ENCODE measurements around the gene TNFAIP8L2. TPM values are rescaled to one million over a fixed set of nuclear protein-coding genes. Genes with fewer than 3 reads are reported as not detected.

The TNFAIP8L2 gene
- total and polyA plus RNA-seq, 2 of the 8 experiments (the other 6 are each of a cell fraction or from before 2014, with no cell fraction given): not detected

DNA sequence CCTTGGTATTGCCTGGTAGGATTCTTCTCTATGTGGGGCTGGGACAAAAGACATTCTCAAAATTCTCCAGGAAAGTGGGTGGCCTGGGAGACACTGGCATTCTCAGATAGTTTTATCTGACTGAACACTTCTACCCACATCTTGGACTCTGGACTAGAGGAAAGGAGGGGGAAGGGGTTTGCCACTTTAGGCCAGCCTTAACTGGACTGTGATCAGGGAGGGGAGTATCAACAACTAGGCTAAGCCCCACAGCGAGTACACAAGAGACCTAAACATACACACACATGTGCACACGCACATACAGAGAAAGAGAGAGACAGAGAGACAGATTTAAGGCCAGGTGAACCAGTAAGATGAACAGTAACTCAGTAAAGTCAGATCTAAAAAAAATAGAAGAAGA is 8.8 kb upstream of the TNFAIP8L2 start:
- Histone ChIP-seq H2BK15ac (ENCODE audit: low read length) (no peak overlapping the region), H3K27me3 (replicated peaks in 1 of 4; ENCODE audit: control insufficient read depth in 3 of 4, extremely low read depth in 1 of 4, insufficient read depth in 3 of 4, low read length in 3 of 4) (peaks cover 0 to 17% (median 8%) of the 10 kb centered on the region in 4 experiments; a peak in 5 of 7 replicates), H3K56ac (replicated peaks; ENCODE audit: insufficient read length, low read depth, low read length) (no peak overlapping the region), H3K14ac (ENCODE audit: insufficient read length) (no peak overlapping the region), H3K23ac (ENCODE audit: insufficient read length) (no peak overlapping the region), H2AFZ (ENCODE audit: low read length) (no peak overlapping the region), H4K91ac (replicated peaks; ENCODE audit: insufficient read length, low read length) (no peak overlapping the region), H3K4me2 (ENCODE audit: insufficient read depth in 1 of 2, low read depth in 2 of 2, low read length in 2 of 2) (peak overlapping the region in 1 of 2 experiments; percentile 98; a peak in 1 of 4 replicates), H3K4me1 (replicated peaks in 1 of 4; ENCODE audit: control insufficient read depth in 3 of 4, insufficient read depth in 4 of 4, low read length in 3 of 4) (peaks cover 15 to 29% (median 20%) of the 10 kb centered on the region in 4 experiments), H3K36me3 (ENCODE audit: control insufficient read depth in 2 of 4, insufficient read depth in 4 of 4, low read length in 3 of 4) (no peaks in the 10 kb centered on the region), H2BK5ac (ENCODE audit: low read depth, low read length) (no peak overlapping the region), H3K27ac (ENCODE audit: low read depth, low read length) (no peak overlapping the region), H3K9me3 (ENCODE audit: insufficient read depth in 2 of 2, low read depth in 1 of 2, low read length in 1 of 2) (no peaks in the 10 kb centered on the region), H2BK20ac (ENCODE audit: low read length) (no peak overlapping the region), H3K23me2 (ENCODE audit: low read depth, low read length) (peaks cover 16% of the 10 kb centered on the region), H3K79me1 (ENCODE audit: low read depth, low read length) (peaks cover 5% of the 10 kb centered on the region; the same call in 1 of the 2 replicates), H3K79me2 (ENCODE audit: control insufficient read depth in 1 of 2, insufficient read depth in 2 of 2, low read length in 2 of 2) (no peaks in the 10 kb centered on the region), H2BK120ac (replicated peaks; ENCODE audit: low read depth, low read length) (no peak overlapping the region), H3K9ac (replicated peaks in 1 of 4; ENCODE audit: extremely low read depth in 1 of 4, low read depth in 3 of 4, low read length in 3 of 4) (no peak overlapping the region), H2AK5ac (ENCODE audit: low read depth, low read length) (no peak overlapping the region), H4K5ac (ENCODE audit: insufficient read length, low read depth, low read length) (no peak overlapping the region), H3K4ac (replicated peaks; ENCODE audit: insufficient read length, low read depth, low read length) (no peak overlapping the region), H3K4me3 (ENCODE audit: extremely low read depth in 1 of 4, insufficient read depth in 2 of 4, low read depth in 3 of 4, low read length in 4 of 4) (peak overlapping the region in 1 of 4 experiments; percentile 85; a peak in 1 of 8 replicates), H4K20me1 (replicated peaks in 1 of 2; ENCODE audit: control insufficient read depth in 1 of 2, insufficient read depth in 2 of 2, low read length in 2 of 2) (no peaks in the 10 kb centered on the region), H2BK12ac (ENCODE audit: low read depth, low read length) (no peak overlapping the region), H4K8ac (ENCODE audit: extremely low read depth, insufficient read depth, low read length) (no peak overlapping the region), H3K18ac (ENCODE audit: extremely low read depth, low read length) (no peak overlapping the region)
- ChIA-PET POLR2A (ENCODE audit: partially characterized antibody) (interaction anchor here (1.4 to 10.7 kb wide), 2 partner anchors 16 to 17 kb away, joined by 3 to 124 read pairs; no protein-coding TSS in a partner anchor), CTCF (ENCODE audit: partially characterized antibody) (interaction anchor here (1.4 to 1.8 kb wide), 3 partner anchors 8 to 120 kb away, joined by 4 to 9 read pairs (median 5); no protein-coding TSS in a partner anchor)
- DNase-seq (ENCODE audit: low read depth in 1 of 2, low spot score in 2 of 2): no peak
- FAIRE-seq: no peak
- 76% methylated on average over 2 of the region's 2 CpGs; no CpG with 5 or more reads in 1 of the 2 experiments for WGBS, 2 experiments (ENCODE audit: extremely low coverage in 1 of 2, insufficient coverage in 1 of 2, insufficient read length in 1 of 2, insufficient replicate concordance in 2 of 2, low coverage in 1 of 2, low lambda C conversion rate in 2 of 2, missing lambda C conversion rate in 1 of 2)
- no peak for TF ChIP-seq SUZ12 (IDR thresholded peaks at IDR 0.05; ENCODE audit: low read length)
- no peak for TF ChIP-seq HDAC6 (IDR thresholded peaks at IDR 0.05; ENCODE audit: low read depth, low read length)
- TF ChIP-seq TCF12 (IDR thresholded peaks at IDR 0.05; ENCODE audit: low read depth, low read length): no peak
- no peak for TF ChIP-seq RXRA (IDR thresholded peaks at IDR 0.05; ENCODE audit: insufficient read depth, low read depth, low read length)
- TF ChIP-seq, protein P1, sequence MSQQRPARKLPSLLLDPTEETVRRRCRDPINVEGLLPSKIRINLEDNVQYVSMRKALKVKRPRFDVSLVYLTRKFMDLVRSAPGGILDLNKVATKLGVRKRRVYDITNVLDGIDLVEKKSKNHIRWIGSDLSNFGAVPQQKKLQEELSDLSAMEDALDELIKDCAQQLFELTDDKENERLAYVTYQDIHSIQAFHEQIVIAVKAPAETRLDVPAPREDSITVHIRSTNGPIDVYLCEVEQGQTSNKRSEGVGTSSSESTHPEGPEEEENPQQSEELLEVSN (IDR thresholded peaks at IDR 0.05): no peak
- no peak for TF ChIP-seq SAP30 (IDR thresholded peaks at IDR 0.05; ENCODE audit: insufficient read depth, insufficient replicate concordance, low read length)
- no peak for TF ChIP-seq CHD2 (IDR thresholded peaks at IDR 0.05; ENCODE audit: low read length)
- no peak for TF ChIP-seq RFX5 (IDR thresholded peaks at IDR 0.05; ENCODE audit: borderline replicate concordance, low read depth, low read length)
- no peak for TF ChIP-seq TEAD4 (IDR thresholded peaks at IDR 0.05; ENCODE audit: low read depth, low read length)
- TF ChIP-seq SIRT6 (IDR thresholded peaks at IDR 0.05; ENCODE audit: low read length): no peak
- TF ChIP-seq SP2 (IDR thresholded peaks at IDR 0.05; ENCODE audit: low read length): no peak
- TF ChIP-seq SIN3A (conservative IDR thresholded peaks at IDR 0.05 in 1 of 2, IDR thresholded peaks at IDR 0.05 in 1 of 2; ENCODE audit: low read depth in 1 of 2, low read length in 2 of 2): no peak
- TF ChIP-seq, protein P2, sequence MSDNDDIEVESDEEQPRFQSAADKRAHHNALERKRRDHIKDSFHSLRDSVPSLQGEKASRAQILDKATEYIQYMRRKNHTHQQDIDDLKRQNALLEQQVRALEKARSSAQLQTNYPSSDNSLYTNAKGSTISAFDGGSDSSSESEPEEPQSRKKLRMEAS (IDR thresholded peaks at IDR 0.05): no peak

Measured in H1 (cell line).